ENCODE results near the gene CSNK1E.

The CSNK1E gene

DNA sequence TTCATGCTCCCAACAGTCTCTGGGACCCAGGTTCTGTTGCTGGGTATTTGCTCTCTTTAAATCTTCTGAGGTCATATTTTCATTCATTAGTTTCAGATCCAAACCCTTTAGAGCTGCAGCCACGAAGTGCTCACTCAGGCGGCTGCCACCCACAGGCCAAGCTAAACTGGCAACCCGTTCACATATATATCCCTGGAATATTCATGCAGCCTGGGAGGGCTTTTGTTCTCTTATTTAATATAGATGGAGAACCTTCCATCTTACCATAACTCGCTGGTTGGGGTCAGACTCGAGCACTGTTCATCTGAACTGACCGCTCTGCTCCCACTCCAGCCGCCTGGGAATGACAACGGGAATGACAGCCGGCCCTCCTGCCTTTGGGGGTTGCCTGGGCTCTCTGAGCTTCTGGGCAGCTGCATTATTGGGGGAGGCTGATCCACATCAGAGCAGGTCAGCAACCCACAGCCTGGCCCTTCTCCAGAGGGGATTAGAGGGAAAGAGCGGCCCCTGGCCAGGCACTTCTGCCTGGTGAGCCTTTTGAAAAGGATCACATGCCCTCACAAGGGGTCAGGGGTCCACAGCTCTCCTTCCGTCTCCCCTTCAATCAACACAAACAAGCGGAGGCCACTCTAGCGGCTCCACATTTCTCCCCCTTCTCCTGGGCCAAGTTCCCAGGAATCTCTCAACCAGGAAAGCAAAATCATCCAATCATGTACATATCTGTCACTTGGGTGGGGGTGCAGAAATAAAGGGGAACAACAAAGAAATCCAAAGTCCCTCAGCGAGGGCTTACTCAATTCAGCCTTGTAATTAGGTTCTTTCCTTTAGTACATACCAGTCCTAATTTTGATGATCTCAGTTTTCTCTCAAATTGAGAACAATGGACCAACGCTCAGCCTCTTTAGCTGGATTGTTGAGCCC lies 56.2 kb downstream of the CSNK1E start:
- Histone ChIP-seq H3K4me2 (ENCODE audit: low read depth, low read length, poor library complexity, severe bottlenecking) (no peak overlapping the region), H3K4me1 (ENCODE audit: insufficient read depth, low read length, poor library complexity, severe bottlenecking) (peaks cover 2% of the 10 kb centered on the region), H3K27me3 (ENCODE audit: insufficient read depth, low read length, poor library complexity, severe bottlenecking) (no peaks in the 10 kb centered on the region), H3K4me3 (ENCODE audit: low read length, poor library complexity, severe bottlenecking) (no peak overlapping the region), H3K9me3 (ENCODE audit: insufficient read depth, low read depth, low read length) (no peaks in the 10 kb centered on the region), H3F3A (ENCODE audit: low read depth) (no peaks in the 10 kb centered on the region), H3K9me2 (replicated peaks; ENCODE audit: low read depth, low read length) (no peaks in the 10 kb centered on the region), H3K36me3 (ENCODE audit: insufficient read depth, low read length) (no peaks in the 10 kb centered on the region), H3K9ac (ENCODE audit: low read depth, low read length, poor library complexity, severe bottlenecking) (no peak overlapping the region), H3K79me2 (ENCODE audit: insufficient read depth, low read length) (peaks cover 20% of the 10 kb centered on the region), H2AFZ (ENCODE audit: low read length) (no peak overlapping the region), H4K20me1 (ENCODE audit: insufficient read depth, low read length, poor library complexity, severe bottlenecking) (no peaks in the 10 kb centered on the region)
- no peak for TF ChIP-seq EZH2phosphoT487 (IDR thresholded peaks at IDR 0.05; ENCODE audit: borderline replicate concordance)
- TF ChIP-seq, protein P1, sequence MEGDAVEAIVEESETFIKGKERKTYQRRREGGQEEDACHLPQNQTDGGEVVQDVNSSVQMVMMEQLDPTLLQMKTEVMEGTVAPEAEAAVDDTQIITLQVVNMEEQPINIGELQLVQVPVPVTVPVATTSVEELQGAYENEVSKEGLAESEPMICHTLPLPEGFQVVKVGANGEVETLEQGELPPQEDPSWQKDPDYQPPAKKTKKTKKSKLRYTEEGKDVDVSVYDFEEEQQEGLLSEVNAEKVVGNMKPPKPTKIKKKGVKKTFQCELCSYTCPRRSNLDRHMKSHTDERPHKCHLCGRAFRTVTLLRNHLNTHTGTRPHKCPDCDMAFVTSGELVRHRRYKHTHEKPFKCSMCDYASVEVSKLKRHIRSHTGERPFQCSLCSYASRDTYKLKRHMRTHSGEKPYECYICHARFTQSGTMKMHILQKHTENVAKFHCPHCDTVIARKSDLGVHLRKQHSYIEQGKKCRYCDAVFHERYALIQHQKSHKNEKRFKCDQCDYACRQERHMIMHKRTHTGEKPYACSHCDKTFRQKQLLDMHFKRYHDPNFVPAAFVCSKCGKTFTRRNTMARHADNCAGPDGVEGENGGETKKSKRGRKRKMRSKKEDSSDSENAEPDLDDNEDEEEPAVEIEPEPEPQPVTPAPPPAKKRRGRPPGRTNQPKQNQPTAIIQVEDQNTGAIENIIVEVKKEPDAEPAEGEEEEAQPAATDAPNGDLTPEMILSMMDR (conservative IDR thresholded peaks at IDR 0.05; ENCODE audit: low read length): no peak

GRCh38 chr22:38259370-38259769 lies 57.9 kb downstream of the CSNK1E start:
- no peaks in the 10 kb centered on the region for H3K9me2 ChIP-seq (replicated peaks; ENCODE audit: low read depth, low read length)
- no peak overlapping the region for H3K9ac ChIP-seq (ENCODE audit: low read depth, low read length, poor library complexity, severe bottlenecking)
- H2AFZ ChIP-seq (ENCODE audit: low read length): no peak overlapping the region
- no peak overlapping the region for H3K4me2 ChIP-seq (ENCODE audit: low read depth, low read length, poor library complexity, severe bottlenecking)
- no peak overlapping the region for H3K4me3 ChIP-seq (ENCODE audit: low read length, poor library complexity, severe bottlenecking)
- H4K20me1 ChIP-seq (ENCODE audit: insufficient read depth, low read length, poor library complexity, severe bottlenecking): no peaks in the 10 kb centered on the region
- no peaks in the 10 kb centered on the region for H3K27me3 ChIP-seq (ENCODE audit: insufficient read depth, low read length, poor library complexity, severe bottlenecking)
- no peaks in the 10 kb centered on the region for H3K9me3 ChIP-seq (ENCODE audit: insufficient read depth, low read depth, low read length)
- peaks cover 10% of the 10 kb centered on the region; the same call in 1 of the 2 replicates for H3K79me2 ChIP-seq (ENCODE audit: insufficient read depth, low read length)
- TF ChIP-seq, protein P1 (conservative IDR thresholded peaks at IDR 0.05; ENCODE audit: low read length): no peak
- TF ChIP-seq EZH2phosphoT487 (IDR thresholded peaks at IDR 0.05; ENCODE audit: borderline replicate concordance): no peak
- no peaks in the 10 kb centered on the region for H3K36me3 ChIP-seq (ENCODE audit: insufficient read depth, low read length)
- H3F3A ChIP-seq (ENCODE audit: low read depth): no peaks in the 10 kb centered on the region
- no peaks in the 10 kb centered on the region for H3K4me1 ChIP-seq (ENCODE audit: insufficient read depth, low read length, poor library complexity, severe bottlenecking)

DNA sequence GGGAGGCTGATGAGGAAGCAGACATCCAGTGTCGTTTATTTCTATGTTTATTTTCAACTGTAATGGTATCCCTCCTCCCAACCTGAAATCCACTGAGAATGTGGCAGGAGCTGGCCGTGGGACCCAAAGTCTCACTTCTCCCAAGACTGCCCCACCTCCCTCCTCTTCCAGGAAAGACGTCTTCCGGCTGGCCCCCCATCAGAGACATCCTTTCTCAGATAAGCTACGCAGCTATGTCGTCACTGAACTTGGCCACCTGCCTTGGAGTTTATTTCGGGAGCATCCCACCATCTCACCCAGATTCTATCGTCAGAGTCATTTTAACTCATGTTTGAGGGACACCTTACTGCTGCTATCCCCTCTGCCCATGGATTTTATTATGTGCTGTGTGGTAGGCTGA lies 58.3 kb downstream of the CSNK1E start:
- Histone ChIP-seq H3K4me1 (ENCODE audit: insufficient read depth, low read length, poor library complexity, severe bottlenecking) (no peaks in the 10 kb centered on the region), H3K36me3 (ENCODE audit: insufficient read depth, low read length) (no peaks in the 10 kb centered on the region), H3K9ac (ENCODE audit: low read depth, low read length, poor library complexity, severe bottlenecking) (no peak overlapping the region), H3K9me2 (replicated peaks; ENCODE audit: low read depth, low read length) (no peaks in the 10 kb centered on the region), H3K27me3 (ENCODE audit: insufficient read depth, low read length, poor library complexity, severe bottlenecking) (no peaks in the 10 kb centered on the region), H2AFZ (ENCODE audit: low read length) (no peak overlapping the region), H3K4me2 (ENCODE audit: low read depth, low read length, poor library complexity, severe bottlenecking) (no peak overlapping the region), H3K79me2 (ENCODE audit: insufficient read depth, low read length) (0 out of 2 replicates have a peak, but pooled peaks cover 9% of the 10 kb centered on the region), H3K4me3 (ENCODE audit: low read length, poor library complexity, severe bottlenecking) (no peak overlapping the region), H3F3A (ENCODE audit: low read depth) (no peaks in the 10 kb centered on the region), H3K9me3 (ENCODE audit: insufficient read depth, low read depth, low read length) (no peaks in the 10 kb centered on the region), H4K20me1 (ENCODE audit: insufficient read depth, low read length, poor library complexity, severe bottlenecking) (no peaks in the 10 kb centered on the region)
- no peak for TF ChIP-seq EZH2phosphoT487 (IDR thresholded peaks at IDR 0.05; ENCODE audit: borderline replicate concordance)
- TF ChIP-seq, protein P1 (conservative IDR thresholded peaks at IDR 0.05; ENCODE audit: low read length): no peak

Data from Loucy (cell line).